HepG2 (cell line): ENCODE results near the gene NAV2. TPM values are rescaled to one million over a fixed set of nuclear protein-coding genes. Genes with fewer than 3 reads are reported as not detected.

ENCODE experiments used
- ARHGAP35 ChIP-seq: sonication (generic); formaldehyde crosslinking; IDR thresholded peaks from 2 replicates; pipeline ENCODE4 v1.9.0; 2022; ENCODE audit warnings: mild to moderate bottlenecking, inconsistent platforms, moderate library complexity, missing genetic modification reagents, borderline replicate concordance
- HES4 ChIP-seq: sonication (generic); formaldehyde crosslinking; IDR thresholded peaks from 2 replicates; pipeline ENCODE4 v1.9.0; 2021; ENCODE audit warnings: mild to moderate bottlenecking, missing genetic modification reagents, borderline replicate concordance
- KLF11 ChIP-seq: IDR thresholded peaks from 2 replicates; pipeline ENCODE4 v1.6.1; 2016; ENCODE audit warnings: missing compliant biosample characterization
- MTF2 ChIP-seq: sonication (generic); formaldehyde crosslinking; IDR thresholded peaks from 2 replicates; pipeline ENCODE4 v1.5.0; 2020; ENCODE audit warnings: missing genetic modification reagents, borderline replicate concordance
- SIN3B ChIP-seq: fragments of 150-350 bp; IDR thresholded peaks from 2 replicates; pipeline ENCODE4 v1.6.1; 2014; ENCODE audit warnings: low read length
- SMC3 ChIP-seq: IDR thresholded peaks from 2 replicates; pipeline ENCODE4 v1.6.1; 2011; ENCODE audit warnings: low read length, improper control_type of control experiment
- SNAPC2 ChIP-seq: sonication (generic); formaldehyde crosslinking; IDR thresholded peaks from 2 replicates; pipeline ENCODE4 v1.8.1; 2022; ENCODE audit warnings: mild to moderate bottlenecking, missing genetic modification reagents
- SOX13 ChIP-seq, 3 experiments: fragments of 450-650 bp in 1 of 3; sonication (generic) in 1 of 3; formaldehyde crosslinking in 1 of 3; IDR thresholded peaks in 2 of 3; conservative IDR thresholded peaks in 1 of 3; 2 replicates each; pipeline versions ENCODE4 v1.5.0 to v1.6.1; 2016 to 2020; ENCODE audit warnings: antibody characterized with exemption in 1 of 3, mild to moderate bottlenecking in 1 of 3, missing compliant biosample characterization in 1 of 3, missing genetic modification reagents in 1 of 3, moderate library complexity in 1 of 3
- TCF7 ChIP-seq: sonication (generic); IDR thresholded peaks from 2 replicates; pipeline ENCODE4 v1.6.1; 2016; ENCODE audit warnings: antibody characterized with exemption, low read depth
- ZBTB14 ChIP-seq: sonication (generic); formaldehyde crosslinking; IDR thresholded peaks from 2 replicates; pipeline ENCODE4 v1.4.0; 2020; ENCODE audit warnings: missing genetic modification reagents
- ZMYM4 ChIP-seq: sonication (generic); formaldehyde crosslinking; IDR thresholded peaks from 2 replicates; pipeline ENCODE4 v1.8.1; 2023; ENCODE audit warnings: mild to moderate bottlenecking, missing genetic modification reagents
- ZNF263 ChIP-seq: sonication (generic); formaldehyde crosslinking; IDR thresholded peaks from 2 replicates; pipeline ENCODE4 v1.4.0; 2020; ENCODE audit warnings: missing genetic modification reagents
- ZNF558 ChIP-seq: sonication (generic); formaldehyde crosslinking; IDR thresholded peaks from 2 replicates; pipeline ENCODE4 v1.9.0; 2022; ENCODE audit warnings: mild to moderate bottlenecking, missing genetic modification reagents, borderline replicate concordance
- ZNF713 ChIP-seq: sonication (generic); formaldehyde crosslinking; IDR thresholded peaks from 2 replicates; pipeline ENCODE4 v1.4.0; 2020; ENCODE audit warnings: mild to moderate bottlenecking, missing genetic modification reagents
- ZNF784 ChIP-seq: sonication (generic); formaldehyde crosslinking; IDR thresholded peaks from 2 replicates; pipeline ENCODE4 v1.5.1; 2020; ENCODE audit warnings: missing genetic modification reagents, mild to moderate bottlenecking, borderline replicate concordance
- ZNF839 ChIP-seq: sonication (generic); formaldehyde crosslinking; IDR thresholded peaks from 2 replicates; pipeline ENCODE4 v1.4.0; 2020; ENCODE audit warnings: missing genetic modification reagents, mild to moderate bottlenecking, borderline replicate concordance
- ZSCAN20 ChIP-seq: sonication (generic); formaldehyde crosslinking; IDR thresholded peaks from 2 replicates; pipeline ENCODE4 v1.4.0; 2020; ENCODE audit warnings: missing genetic modification reagents, mild to moderate bottlenecking, borderline replicate concordance
- polyA plus RNA-seq, 8 experiments: library from polyadenylated mRNA; depleted of rRNA in 3 of 8; stranded (reverse) in 7 of 8; unstranded in 1 of 8; fragments of >200 nt; fragmentation: Illumina TruSeq in 4 of 8; extraction: Trizol in 4 of 8; gene quantifications; 2 replicates each; pipeline versions ENCODE4 v1.2.1 to v1.2.3, GENCODE V29; 2011 to 2016; ENCODE audit warnings: low read depth in 4 of 8, missing spikeins in 1 of 8, mixed read lengths in 1 of 8; ENCODE audit not compliant: insufficient read depth in 1 of 8
- total RNA-seq, 5 experiments: library from RNA; depleted of rRNA; stranded (reverse); fragments of >200 nt; fragmentation: Illumina TruSeq; extraction: Trizol; gene quantifications; 2 replicates each; pipeline ENCODE4 v1.2.3, GENCODE V29; 2016; ENCODE audit warnings: low read depth in 1 of 5
- TF ChIP-seq, protein P1 (sequence below): sonication (generic); formaldehyde crosslinking; IDR thresholded peaks from 2 replicates; pipeline ENCODE4 v1.5.0; 2020; ENCODE audit warnings: missing genetic modification reagents, mild to moderate bottlenecking, borderline replicate concordance
- TF ChIP-seq, protein P2 (sequence below): sonication (generic); formaldehyde crosslinking; IDR thresholded peaks from 2 replicates; pipeline ENCODE4 v1.4.0; 2020; ENCODE audit warnings: mild to moderate bottlenecking, missing genetic modification reagents
- TF ChIP-seq, protein P3 (sequence below): sonication (generic); formaldehyde crosslinking; IDR thresholded peaks from 2 replicates; pipeline ENCODE4 v1.4.0; 2020; ENCODE audit warnings: missing genetic modification reagents
- TF ChIP-seq, protein P4 (sequence below): sonication (generic); formaldehyde crosslinking; IDR thresholded peaks from 2 replicates; pipeline ENCODE4 v1.4.0; 2020; ENCODE audit warnings: missing genetic modification reagents

The NAV2 gene
- total and polyA plus RNA-seq, 2 of the 13 experiments (the other 11 are each of a cell fraction or from before 2014, with no cell fraction given) = 9.3 to 34.6 TPM

DNA sequence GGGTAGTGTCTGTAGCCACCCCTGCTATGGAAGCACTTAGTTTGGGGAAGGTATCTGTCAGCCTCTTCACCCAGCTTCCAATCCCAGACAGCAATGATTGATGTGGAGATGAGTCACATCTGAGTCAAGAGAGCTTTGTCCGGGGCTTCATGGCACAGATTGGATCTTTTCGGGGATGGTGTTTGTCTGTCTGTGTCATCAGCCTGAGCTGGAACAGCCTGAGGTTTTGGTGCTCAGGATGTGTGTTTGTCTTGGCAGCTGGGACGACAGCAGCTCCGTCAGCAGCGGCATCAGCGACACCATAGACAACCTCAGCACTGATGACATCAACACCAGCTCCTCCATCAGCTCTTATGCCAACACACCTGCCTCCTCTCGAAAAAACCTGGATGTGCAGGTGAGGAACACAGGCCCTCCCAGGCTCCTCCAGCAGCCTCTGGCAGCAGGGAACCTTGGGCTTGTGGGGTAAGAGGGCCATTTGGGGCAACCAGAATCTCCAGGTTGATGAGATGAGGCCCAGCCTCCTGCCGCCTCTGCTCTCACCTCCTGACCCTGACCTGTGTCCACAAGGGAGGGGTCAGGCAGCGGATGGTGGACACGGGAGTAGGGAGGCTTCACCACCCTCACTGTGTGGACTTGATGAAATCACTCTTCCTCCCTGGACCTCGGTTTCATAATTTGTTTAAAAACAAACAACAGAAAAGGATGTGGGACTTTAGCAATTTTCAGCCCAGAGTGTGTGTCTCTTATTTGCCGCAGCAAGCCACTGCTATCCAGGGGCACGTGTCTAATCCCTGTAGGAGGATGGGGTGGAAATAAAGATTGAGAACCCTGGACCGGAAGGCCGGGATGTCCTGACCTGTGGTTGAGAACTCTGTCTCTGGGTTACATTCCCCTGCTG, 323.3 kb downstream of the NAV2 start (continued):
- TF ChIP-seq, protein P1, sequence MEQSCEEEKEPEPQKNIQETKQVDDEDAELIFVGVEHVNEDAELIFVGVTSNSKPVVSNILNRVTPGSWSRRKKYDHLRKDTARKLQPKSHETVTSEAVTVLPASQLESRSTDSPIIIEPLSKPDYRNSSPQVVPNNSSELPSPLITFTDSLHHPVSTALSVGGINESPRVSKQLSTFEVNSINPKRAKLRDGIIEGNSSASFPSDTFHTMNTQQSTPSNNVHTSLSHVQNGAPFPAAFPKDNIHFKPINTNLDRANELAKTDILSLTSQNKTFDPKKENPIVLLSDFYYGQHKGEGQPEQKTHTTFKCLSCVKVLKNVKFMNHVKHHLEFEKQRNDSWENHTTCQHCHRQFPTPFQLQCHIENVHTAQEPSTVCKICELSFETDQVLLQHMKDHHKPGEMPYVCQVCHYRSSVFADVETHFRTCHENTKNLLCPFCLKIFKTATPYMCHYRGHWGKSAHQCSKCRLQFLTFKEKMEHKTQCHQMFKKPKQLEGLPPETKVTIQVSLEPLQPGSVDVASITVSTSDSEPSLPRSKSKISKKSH = 0 out of 2 replicates have a peak, but pooled peaks have one; percentile 68
- TF ChIP-seq, protein P2, sequence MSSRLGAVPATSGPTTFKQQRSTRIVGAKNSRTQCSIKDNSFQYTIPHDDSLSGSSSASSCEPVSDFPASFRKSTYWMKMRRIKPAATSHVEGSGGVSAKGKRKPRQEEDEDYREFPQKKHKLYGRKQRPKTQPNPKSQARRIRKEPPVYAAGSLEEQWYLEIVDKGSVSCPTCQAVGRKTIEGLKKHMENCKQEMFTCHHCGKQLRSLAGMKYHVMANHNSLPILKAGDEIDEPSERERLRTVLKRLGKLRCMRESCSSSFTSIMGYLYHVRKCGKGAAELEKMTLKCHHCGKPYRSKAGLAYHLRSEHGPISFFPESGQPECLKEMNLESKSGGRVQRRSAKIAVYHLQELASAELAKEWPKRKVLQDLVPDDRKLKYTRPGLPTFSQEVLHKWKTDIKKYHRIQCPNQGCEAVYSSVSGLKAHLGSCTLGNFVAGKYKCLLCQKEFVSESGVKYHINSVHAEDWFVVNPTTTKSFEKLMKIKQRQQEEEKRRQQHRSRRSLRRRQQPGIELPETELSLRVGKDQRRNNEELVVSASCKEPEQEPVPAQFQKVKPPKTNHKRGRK (CRISPR knock-in tag) = no peak
- TF ChIP-seq ZBTB14 (CRISPR knock-in tag) (no peak), SMC3 (peak; percentile 39; the same call in 1 of the 2 replicates), ZSCAN20 (no peak), ZNF263 (peak; percentile 86), HES4 (peak; percentile 37; the same call in 1 of the 2 replicates), ZMYM4 (CRISPR knock-in tag) (peak; percentile 78), TCF7 (peak; percentile 71), SOX13 (IDR thresholded peaks at IDR 0.05) (peak; percentile 63), SOX13 (CRISPR knock-in tag; conservative IDR thresholded peaks at IDR 0.05 in 1 of 2, IDR thresholded peaks at IDR 0.05 in 1 of 2) (peak in 1 of 2 experiments; percentile 89; a peak in 2 of 4 replicates), KLF11 (no peak), ZNF713 (CRISPR knock-in tag) (no peak), MTF2 (CRISPR knock-in tag) (no peak), ARHGAP35 (CRISPR knock-in tag) (0 out of 2 replicates have a peak, but pooled peaks have one; percentile 58), ZNF558 (CRISPR knock-in tag) (no peak), ZNF839 (CRISPR knock-in tag) (no peak; the same call in 1 of the 2 replicates), SIN3B (no peak), SNAPC2 (CRISPR knock-in tag) (no peak), ZNF784 (CRISPR knock-in tag) (no peak)
- TF ChIP-seq, protein P3, sequence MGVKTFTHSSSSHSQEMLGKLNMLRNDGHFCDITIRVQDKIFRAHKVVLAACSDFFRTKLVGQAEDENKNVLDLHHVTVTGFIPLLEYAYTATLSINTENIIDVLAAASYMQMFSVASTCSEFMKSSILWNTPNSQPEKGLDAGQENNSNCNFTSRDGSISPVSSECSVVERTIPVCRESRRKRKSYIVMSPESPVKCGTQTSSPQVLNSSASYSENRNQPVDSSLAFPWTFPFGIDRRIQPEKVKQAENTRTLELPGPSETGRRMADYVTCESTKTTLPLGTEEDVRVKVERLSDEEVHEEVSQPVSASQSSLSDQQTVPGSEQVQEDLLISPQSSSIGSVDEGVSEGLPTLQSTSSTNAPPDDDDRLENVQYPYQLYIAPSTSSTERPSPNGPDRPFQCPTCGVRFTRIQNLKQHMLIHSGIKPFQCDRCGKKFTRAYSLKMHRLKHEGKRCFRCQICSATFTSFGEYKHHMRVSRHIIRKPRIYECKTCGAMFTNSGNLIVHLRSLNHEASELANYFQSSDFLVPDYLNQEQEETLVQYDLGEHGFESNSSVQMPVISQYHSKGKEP (CRISPR knock-in tag) = no peak
- TF ChIP-seq, protein P4, sequence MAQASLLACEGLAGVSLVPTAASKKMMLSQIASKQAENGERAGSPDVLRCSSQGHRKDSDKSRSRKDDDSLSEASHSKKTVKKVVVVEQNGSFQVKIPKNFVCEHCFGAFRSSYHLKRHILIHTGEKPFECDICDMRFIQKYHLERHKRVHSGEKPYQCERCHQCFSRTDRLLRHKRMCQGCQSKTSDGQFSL (CRISPR knock-in tag) = peak; percentile 53; the same call in 1 of the 2 replicates
